H9 (cell line): ENCODE data around the gene AP4E1. TPM values are rescaled to one million over a fixed set of nuclear protein-coding genes. Genes with fewer than 3 reads are reported as not detected.

Experiments used
- DNase-seq: peaks from one replicate; pipeline ENCODE4 v3.0.0-alpha.2; 2017
- H2AFZ ChIP-seq: one replicate; pipeline ENCODE4 v1.6.1; 2013; ENCODE audit warnings: mild to moderate bottlenecking, low read length, control low read depth, moderate library complexity
- H2AK5ac ChIP-seq: 2 replicates; pipeline ENCODE4 v1.6.1; 2013; ENCODE audit warnings: low read length, control low read depth, mixed read lengths; ENCODE audit not compliant: insufficient read length
- H2BK120ac ChIP-seq: one replicate; pipeline ENCODE4 v1.6.1; 2013; ENCODE audit warnings: low read depth, mild to moderate bottlenecking, low read length, control low read depth, inconsistent platforms; ENCODE audit not compliant: poor library complexity, severe bottlenecking
- H2BK12ac ChIP-seq: 2 replicates; pipeline ENCODE4 v1.6.1; 2013; ENCODE audit warnings: low read length, control low read depth, mixed read lengths, low read depth; ENCODE audit not compliant: insufficient read length
- H2BK15ac ChIP-seq: 2 replicates; pipeline ENCODE4 v1.6.1; 2013; ENCODE audit warnings: low read depth, low read length, control low read depth
- H2BK20ac ChIP-seq: one replicate; pipeline ENCODE4 v1.6.1; 2013; ENCODE audit warnings: low read depth, mild to moderate bottlenecking, low read length, control low read depth, inconsistent platforms; ENCODE audit not compliant: poor library complexity, severe bottlenecking
- H2BK5ac ChIP-seq: 2 replicates; pipeline ENCODE4 v1.6.1; 2013; ENCODE audit warnings: low read length, control low read depth, mixed read lengths; ENCODE audit not compliant: insufficient read length
- H3K14ac ChIP-seq: 2 replicates; pipeline ENCODE4 v1.6.1; 2013; ENCODE audit warnings: low read length, control low read depth; ENCODE audit not compliant: insufficient read depth
- H3K18ac ChIP-seq: 2 replicates; pipeline ENCODE4 v1.6.1; 2013; ENCODE audit warnings: low read depth, mild to moderate bottlenecking, mixed read lengths, low read length, control low read depth; ENCODE audit not compliant: insufficient read length
- H3K23ac ChIP-seq: 2 replicates; pipeline ENCODE4 v1.6.1; 2013; ENCODE audit warnings: low read length, control low read depth, mixed read lengths, low read depth; ENCODE audit not compliant: insufficient read length
- H3K23me2 ChIP-seq: 2 replicates; pipeline ENCODE4 v1.6.1; 2013; ENCODE audit warnings: low read depth, mild to moderate bottlenecking, mixed read lengths, low read length, control low read depth; ENCODE audit not compliant: insufficient read length, poor library complexity, severe bottlenecking
- H3K27ac ChIP-seq: 2 replicates; pipeline ENCODE4 v1.5.1; 2013; ENCODE audit warnings: low read length, control low read depth, mixed read lengths, low read depth; ENCODE audit not compliant: insufficient read length
- H3K27me3 ChIP-seq: 2 replicates; pipeline ENCODE4 v1.6.1; 2013; ENCODE audit warnings: low read length, control low read depth, inconsistent platforms; ENCODE audit not compliant: insufficient read depth
- H3K4ac ChIP-seq: 2 replicates; pipeline ENCODE4 v1.6.1; 2013; ENCODE audit warnings: low read depth, mild to moderate bottlenecking, control low read depth, inconsistent platforms, low read length, moderate library complexity
- H3K4me1 ChIP-seq: 2 replicates; pipeline ENCODE4 v1.6.1; 2013; ENCODE audit warnings: low read length, control low read depth, inconsistent platforms; ENCODE audit not compliant: insufficient read depth
- H3K4me2 ChIP-seq: 2 replicates; pipeline ENCODE4 v1.6.1; 2013; ENCODE audit warnings: low read length, control low read depth, mixed read lengths; ENCODE audit not compliant: insufficient read length, insufficient read depth
- H3K56ac ChIP-seq: 2 replicates; pipeline ENCODE4 v1.6.1; 2013; ENCODE audit warnings: low read depth, mild to moderate bottlenecking, mixed read lengths, low read length, control low read depth; ENCODE audit not compliant: insufficient read length
- H3K79me1 ChIP-seq: 2 replicates; pipeline ENCODE4 v1.6.1; 2013; ENCODE audit warnings: low read depth, mild to moderate bottlenecking, moderate library complexity, low read length, control low read depth, inconsistent platforms; ENCODE audit not compliant: insufficient read depth, poor library complexity, severe bottlenecking
- H3K79me2 ChIP-seq: 2 replicates; pipeline ENCODE4 v1.6.1; 2013; ENCODE audit warnings: low read length, control low read depth, inconsistent platforms; ENCODE audit not compliant: insufficient read depth
- H3K9ac ChIP-seq: 2 replicates; pipeline ENCODE4 v1.6.1; 2013; ENCODE audit warnings: low read length, control low read depth, mixed read lengths; ENCODE audit not compliant: insufficient read length; ENCODE audit errors: extremely low read depth
- H3K9me3 ChIP-seq: one replicate; pipeline ENCODE4 v1.6.1; 2013; ENCODE audit warnings: low read depth, low read length, inconsistent platforms; ENCODE audit not compliant: control insufficient read depth
- H3T11ph ChIP-seq: one replicate; pipeline ENCODE4 v1.6.1; 2013; ENCODE audit warnings: mild to moderate bottlenecking, low read length, control low read depth, inconsistent platforms
- H4K20me1 ChIP-seq: one replicate; pipeline ENCODE4 v1.6.1; 2013; ENCODE audit not compliant: control insufficient read depth, insufficient read length, insufficient read depth
- H4K5ac ChIP-seq: 2 replicates; pipeline ENCODE4 v1.6.1; 2013; ENCODE audit warnings: low read depth, mild to moderate bottlenecking, mixed read lengths, low read length, control low read depth; ENCODE audit not compliant: insufficient read length
- H4K8ac ChIP-seq: replicated peaks from 2 replicates; pipeline ENCODE4 v1.6.1; 2013; ENCODE audit warnings: low read length, control low read depth, mixed read lengths, low read depth; ENCODE audit not compliant: insufficient read length
- H4K91ac ChIP-seq: 2 replicates; pipeline ENCODE4 v1.6.1; 2013; ENCODE audit warnings: low read depth, mild to moderate bottlenecking, moderate library complexity, mixed read lengths, low read length, control low read depth; ENCODE audit not compliant: insufficient read length
- H3K27ac Mint-ChIP-seq, 3 experiments: 2 replicates in 2 of 3; 3 replicates in 1 of 3; pipeline ENCODE4 v1.8.0; 2020 to 2021; ENCODE audit warnings: mixed read lengths in 3 of 3, mild to moderate bottlenecking in 1 of 3, moderate library complexity in 1 of 3
- H3K27me3 Mint-ChIP-seq: 2 replicates; pipeline ENCODE4 v1.8.0; 2021; ENCODE audit warnings: low read depth, mild to moderate bottlenecking, moderate library complexity, mixed read lengths
- H3K36me3 Mint-ChIP-seq, 3 experiments: 2 replicates in 2 of 3; 3 replicates in 1 of 3; pipeline ENCODE4 v1.8.0; 2020 to 2021; ENCODE audit warnings: low read depth in 3 of 3, mixed read lengths in 3 of 3; ENCODE audit not compliant: insufficient read depth in 1 of 3
- H3K4me1 Mint-ChIP-seq, 2 experiments: 2 replicates each; pipeline ENCODE4 v1.8.0; 2020; ENCODE audit warnings: mixed read lengths in 2 of 2
- H3K4me3 Mint-ChIP-seq, 2 experiments: 2 replicates in 1 of 2; 3 replicates in 1 of 2; pipeline ENCODE4 v1.8.0; 2020 to 2021; ENCODE audit warnings: mild to moderate bottlenecking in 2 of 2, mixed read lengths in 2 of 2, moderate library complexity in 1 of 2
- H3K9me3 Mint-ChIP-seq, 2 experiments: 2 replicates in 1 of 2; 3 replicates in 1 of 2; pipeline ENCODE4 v1.8.0; 2020; ENCODE audit warnings: mild to moderate bottlenecking in 2 of 2, mixed read lengths in 2 of 2, moderate library complexity in 1 of 2
- CTCF ChIP-seq: fragments of 200-600 bp; sonication (generic); conservative IDR thresholded peaks from 3 replicates; pipeline ENCODE4 v1.8.0; 2021; ENCODE audit warnings: antibody characterized with exemption, mild to moderate bottlenecking
- WGBS: extraction: QIAGEN DNeasy Blood & Tissue Kit; methylation state at CpG from one replicate; pipeline ENCODE4 v1.1.7; 2013; ENCODE audit warnings: missing lambda C conversion rate, low lambda C conversion rate, mixed read lengths; ENCODE audit not compliant: insufficient read length; ENCODE audit errors: extremely low coverage; 5-methylcytosine and 5-hydroxymethylcytosine counted together
- total RNA-seq: library from RNA; stranded (reverse); gene quantifications from 2 replicates; pipeline ENCODE4 v1.2.1, GENCODE V29; 2021

The AP4E1 gene
- total RNA-seq, 1 experiment from 2014 or later: 13.8 TPM

GRCh38 chr15:51046016-51046415 lies 137.5 kb downstream of the AP4E1 start:
- H3K9me3 Mint-ChIP-seq: no peaks in the 10 kb centered on the region
- H3K4me1 Mint-ChIP-seq: peaks cover 27 to 35% of the 10 kb centered on the region in 2 experiments
- no peak overlapping the region for H3K27ac Mint-ChIP-seq

More at GRCh38 chr15:51046016-51046415, 137.5 kb downstream of the AP4E1 start:
- Histone ChIP-seq H4K5ac (no peak overlapping the region), H3K14ac (no peak overlapping the region), H3T11ph (no peak overlapping the region), H2BK12ac (no peak overlapping the region), H3K27me3 (no peaks in the 10 kb centered on the region), H3K79me1 (no peaks in the 10 kb centered on the region), H3K23ac (no peak overlapping the region), H3K4ac (no peak overlapping the region), H4K20me1 (no peaks in the 10 kb centered on the region), H4K91ac (no peak overlapping the region), H2AK5ac (no peak overlapping the region), H4K8ac (no peak overlapping the region), H3K56ac (no peak overlapping the region), H3K4me2 (no peak overlapping the region), H3K9ac (no peak overlapping the region), H2BK20ac (no peak overlapping the region), H2BK120ac (no peak overlapping the region), H3K18ac (no peak overlapping the region), H2BK5ac (no peak overlapping the region), H3K27ac (no peak overlapping the region), H2AFZ (no peak overlapping the region), H3K4me1 (peaks cover 2% of the 10 kb centered on the region; the same call in 1 of the 2 replicates), H2BK15ac (no peak overlapping the region), H3K23me2 (no peaks in the 10 kb centered on the region), H3K79me2 (no peaks in the 10 kb centered on the region), H3K9me3 (no peaks in the 10 kb centered on the region)
- H3K27me3 Mint-ChIP-seq: no peaks in the 10 kb centered on the region
- no peak for TF ChIP-seq CTCF
- no peak for DNase-seq
- peaks cover 0 to 2% (median 1%) of the 10 kb centered on the region in 3 experiments; a peak in 2 of 7 replicates for H3K36me3 Mint-ChIP-seq
- no peak overlapping the region for H3K4me3 Mint-ChIP-seq
- WGBS: no CpG with 5 or more reads among the region's 2 CpGs
